ENCODE results near the gene GRID2.
"Not testable (repeated sequence)": the region's sequence is repeated elsewhere in the genome, so short reads cannot be mapped to it uniquely, and the experiment has no call there.

GRID2 gene

GRCh38 chr4:92452383-92452782, 148.6 kb downstream of the GRID2 start:
- WGBS, 2 donors (ENCODE audit: extremely low coverage in 2 of 2, insufficient read length in 2 of 2, insufficient replicate concordance in 1 of 2) = no CpG with 5 or more reads among the region's 2 CpGs

GRCh38 chr4:92455329-92455839, 151.6 kb downstream of the GRID2 start:
- Histone ChIP-seq H3K36me3 (replicated peaks in 1 of 2; ENCODE audit: control insufficient read depth in 2 of 2, insufficient read depth in 2 of 2, low read length in 2 of 2) (no peaks in the 10 kb centered on the region), H3K14ac (ENCODE audit: low read length) (no peak overlapping the region), H4K91ac (ENCODE audit: low read depth, low read length, poor library complexity) (no peak overlapping the region), H3K9ac (ENCODE audit: low read depth, low read length, poor library complexity) (no peak overlapping the region), H3K4me1 (ENCODE audit: control insufficient read depth in 2 of 2, insufficient read depth in 1 of 2, low read depth in 1 of 2, low read length in 2 of 2) (no peaks in the 10 kb centered on the region), H3K23ac (ENCODE audit: low read depth, low read length, poor library complexity) (no peak overlapping the region), H3K18ac (ENCODE audit: low read length) (no peak overlapping the region), H4K8ac (ENCODE audit: low read depth, low read length) (no peak overlapping the region), H2BK15ac (ENCODE audit: low read length) (no peak overlapping the region), H3K4ac (ENCODE audit: low read length) (no peak overlapping the region), H2AK5ac (ENCODE audit: low read depth, low read length) (no peak overlapping the region), H3K27ac (replicated peaks; ENCODE audit: low read length) (no peak overlapping the region), H2BK5ac (ENCODE audit: low read length) (no peak overlapping the region), H3K27me3 (ENCODE audit: control insufficient read depth in 3 of 3, insufficient read depth in 3 of 3, low read depth in 1 of 3, low read length in 3 of 3) (no peaks in the 10 kb centered on the region), H2AFZ (ENCODE audit: low read length) (no peak overlapping the region), H2BK120ac (ENCODE audit: low read depth, low read length) (no peak overlapping the region), H2BK12ac (ENCODE audit: low read length) (no peak overlapping the region), H3K79me1 (ENCODE audit: low read depth, low read length) (no peaks in the 10 kb centered on the region), H3K4me2 (ENCODE audit: insufficient read depth, low read length, poor library complexity, severe bottlenecking) (no peak overlapping the region), H3K4me3 (ENCODE audit: low read length in 2 of 2) (no peak overlapping the region), H3K9me3 (replicated peaks in 1 of 2; ENCODE audit: control insufficient read depth in 2 of 2, insufficient read depth in 1 of 2, low read depth in 1 of 2, low read length in 2 of 2) (peaks cover 0 to 1% of the 10 kb centered on the region in 2 donors)
- no CpG with 5 or more reads among the region's 7 CpGs for WGBS, 2 donors (ENCODE audit: extremely low coverage in 2 of 2, insufficient read length in 2 of 2, insufficient replicate concordance in 1 of 2)
- DNase-seq (ENCODE audit: low spot score) = no peak

More at GRCh38 chr4:92452383-92452782, 148.6 kb downstream of the GRID2 start:
- not testable (repeated sequence) for H3K36me3 ChIP-seq (replicated peaks in 1 of 2; ENCODE audit: control insufficient read depth in 2 of 2, insufficient read depth in 2 of 2, low read length in 2 of 2); H3K4ac ChIP-seq (ENCODE audit: low read length); H2BK120ac ChIP-seq (ENCODE audit: low read depth, low read length); H3K4me2 ChIP-seq (ENCODE audit: insufficient read depth, low read length, poor library complexity, severe bottlenecking); H2BK5ac ChIP-seq (ENCODE audit: low read length); H4K8ac ChIP-seq (ENCODE audit: low read depth, low read length); H3K23ac ChIP-seq (ENCODE audit: low read depth, low read length, poor library complexity); H2AFZ ChIP-seq (ENCODE audit: low read length); H3K4me3 ChIP-seq (ENCODE audit: low read length in 2 of 2); H4K91ac ChIP-seq (ENCODE audit: low read depth, low read length, poor library complexity); H3K9me3 ChIP-seq (replicated peaks in 1 of 2; ENCODE audit: control insufficient read depth in 2 of 2, insufficient read depth in 1 of 2, low read depth in 1 of 2, low read length in 2 of 2); H3K14ac ChIP-seq (ENCODE audit: low read length); H3K9ac ChIP-seq (ENCODE audit: low read depth, low read length, poor library complexity); DNase-seq (ENCODE audit: low spot score); H3K4me1 ChIP-seq (ENCODE audit: control insufficient read depth in 2 of 2, insufficient read depth in 1 of 2, low read depth in 1 of 2, low read length in 2 of 2); H3K27ac ChIP-seq (replicated peaks; ENCODE audit: low read length); H2BK12ac ChIP-seq (ENCODE audit: low read length); H3K79me1 ChIP-seq (ENCODE audit: low read depth, low read length); H2AK5ac ChIP-seq (ENCODE audit: low read depth, low read length); H3K18ac ChIP-seq (ENCODE audit: low read length); H2BK15ac ChIP-seq (ENCODE audit: low read length); H3K27me3 ChIP-seq (ENCODE audit: control insufficient read depth in 3 of 3, insufficient read depth in 3 of 3, low read depth in 1 of 3, low read length in 3 of 3)

GRCh38 chr4:92455951-92456350, 152.2 kb downstream of the GRID2 start:
- H3K4ac ChIP-seq (ENCODE audit: low read length) = no peak overlapping the region
- no peak overlapping the region for H4K91ac ChIP-seq (ENCODE audit: low read depth, low read length, poor library complexity)
- no peak overlapping the region for H3K9ac ChIP-seq (ENCODE audit: low read depth, low read length, poor library complexity)
- no peak overlapping the region for H2BK5ac ChIP-seq (ENCODE audit: low read length)
- no peak overlapping the region for H2BK12ac ChIP-seq (ENCODE audit: low read length)
- no peak for DNase-seq (ENCODE audit: low spot score)
- H3K23ac ChIP-seq (ENCODE audit: low read depth, low read length, poor library complexity) = no peak overlapping the region
- H3K4me2 ChIP-seq (ENCODE audit: insufficient read depth, low read length, poor library complexity, severe bottlenecking) = no peak overlapping the region
- H3K18ac ChIP-seq (ENCODE audit: low read length) = no peak overlapping the region
- H3K27me3 ChIP-seq (ENCODE audit: control insufficient read depth in 3 of 3, insufficient read depth in 3 of 3, low read depth in 1 of 3, low read length in 3 of 3) = no peaks in the 10 kb centered on the region
- no peak overlapping the region for H2AK5ac ChIP-seq (ENCODE audit: low read depth, low read length)
- no peaks in the 10 kb centered on the region for H3K4me1 ChIP-seq (ENCODE audit: control insufficient read depth in 2 of 2, insufficient read depth in 1 of 2, low read depth in 1 of 2, low read length in 2 of 2)
- no peak overlapping the region for H2BK15ac ChIP-seq (ENCODE audit: low read length)
- no peak overlapping the region for H3K14ac ChIP-seq (ENCODE audit: low read length)
- H2AFZ ChIP-seq (ENCODE audit: low read length) = no peak overlapping the region
- H3K79me1 ChIP-seq (ENCODE audit: low read depth, low read length) = no peaks in the 10 kb centered on the region
- H4K8ac ChIP-seq (ENCODE audit: low read depth, low read length) = no peak overlapping the region
- no CpG with 5 or more reads among the region's 2 CpGs for WGBS, 2 donors (ENCODE audit: extremely low coverage in 2 of 2, insufficient read length in 2 of 2, insufficient replicate concordance in 1 of 2)
- H2BK120ac ChIP-seq (ENCODE audit: low read depth, low read length) = no peak overlapping the region
- no peak overlapping the region for H3K27ac ChIP-seq (replicated peaks; ENCODE audit: low read length)
- no peaks in the 10 kb centered on the region for H3K36me3 ChIP-seq (replicated peaks in 1 of 2; ENCODE audit: control insufficient read depth in 2 of 2, insufficient read depth in 2 of 2, low read length in 2 of 2)
- no peak overlapping the region for H3K4me3 ChIP-seq (ENCODE audit: low read length in 2 of 2)
- peaks cover 0 to 1% of the 10 kb centered on the region in 2 donors for H3K9me3 ChIP-seq (replicated peaks in 1 of 2; ENCODE audit: control insufficient read depth in 2 of 2, insufficient read depth in 1 of 2, low read depth in 1 of 2, low read length in 2 of 2)

GRCh38 chr4:92461732-92462131, 158.0 kb downstream of the GRID2 start:
- H3K4me3 ChIP-seq (ENCODE audit: low read length in 2 of 2) = no peak overlapping the region
- no peak overlapping the region for H2AFZ ChIP-seq (ENCODE audit: low read length)
- peaks cover 0 to 3% of the 10 kb centered on the region in 2 donors for H3K9me3 ChIP-seq (replicated peaks in 1 of 2; ENCODE audit: control insufficient read depth in 2 of 2, insufficient read depth in 1 of 2, low read depth in 1 of 2, low read length in 2 of 2)
- H3K18ac ChIP-seq (ENCODE audit: low read length) = no peak overlapping the region
- H4K8ac ChIP-seq (ENCODE audit: low read depth, low read length) = no peak overlapping the region
- H3K23ac ChIP-seq (ENCODE audit: low read depth, low read length, poor library complexity) = no peak overlapping the region
- no peak overlapping the region for H2BK5ac ChIP-seq (ENCODE audit: low read length)
- no peak overlapping the region for H3K14ac ChIP-seq (ENCODE audit: low read length)
- no peaks in the 10 kb centered on the region for H3K36me3 ChIP-seq (replicated peaks in 1 of 2; ENCODE audit: control insufficient read depth in 2 of 2, insufficient read depth in 2 of 2, low read length in 2 of 2)
- no peak overlapping the region for H3K4ac ChIP-seq (ENCODE audit: low read length)
- DNase-seq (ENCODE audit: low spot score) = no peak
- H4K91ac ChIP-seq (ENCODE audit: low read depth, low read length, poor library complexity) = no peak overlapping the region
- no peak overlapping the region for H2BK12ac ChIP-seq (ENCODE audit: low read length)
- no peak overlapping the region for H3K27ac ChIP-seq (replicated peaks; ENCODE audit: low read length)
- no peaks in the 10 kb centered on the region for H3K27me3 ChIP-seq (ENCODE audit: control insufficient read depth in 3 of 3, insufficient read depth in 3 of 3, low read depth in 1 of 3, low read length in 3 of 3)
- H2BK120ac ChIP-seq (ENCODE audit: low read depth, low read length) = no peak overlapping the region
- H3K9ac ChIP-seq (ENCODE audit: low read depth, low read length, poor library complexity) = no peak overlapping the region
- H3K79me1 ChIP-seq (ENCODE audit: low read depth, low read length) = no peaks in the 10 kb centered on the region
- no CpG with 5 or more reads among the region's 1 CpG for WGBS, 2 donors (ENCODE audit: extremely low coverage in 2 of 2, insufficient read length in 2 of 2, insufficient replicate concordance in 1 of 2)
- H2BK15ac ChIP-seq (ENCODE audit: low read length) = no peak overlapping the region
- H3K4me2 ChIP-seq (ENCODE audit: insufficient read depth, low read length, poor library complexity, severe bottlenecking) = no peak overlapping the region
- H3K4me1 ChIP-seq (ENCODE audit: control insufficient read depth in 2 of 2, insufficient read depth in 1 of 2, low read depth in 1 of 2, low read length in 2 of 2) = no peaks in the 10 kb centered on the region
- H2AK5ac ChIP-seq (ENCODE audit: low read depth, low read length) = no peak overlapping the region

Measured in neuronal stem cell (in vitro differentiated cells).